Ishikawa (cell line): ENCODE measurements around the gene TIGD1.

ENCODE experiments used
- CEBPB ChIP-seq: IDR thresholded peaks from 2 replicates; pipeline ENCODE4 v1.6.1; 2012
- CREB1 ChIP-seq: IDR thresholded peaks from 2 replicates; pipeline ENCODE4 v1.6.1; 2012; ENCODE audit warnings: low read depth
- EGR1 ChIP-seq: IDR thresholded peaks from 2 replicates; pipeline ENCODE4 v1.6.1; 2012
- EP300 ChIP-seq: IDR thresholded peaks from 2 replicates; pipeline ENCODE4 v1.6.1; 2012; ENCODE audit warnings: borderline replicate concordance
- FOXM1 ChIP-seq: IDR thresholded peaks from 2 replicates; pipeline ENCODE4 v1.6.1; 2012; ENCODE audit warnings: low read depth, borderline replicate concordance
- MAX ChIP-seq: IDR thresholded peaks from 2 replicates; pipeline ENCODE4 v1.6.1; 2012
- NFIC ChIP-seq: IDR thresholded peaks from 2 replicates; pipeline ENCODE4 v1.6.1; 2012
- RAD21 ChIP-seq: IDR thresholded peaks from 2 replicates; pipeline ENCODE4 v1.6.1; 2012; ENCODE audit warnings: low read depth
- REST ChIP-seq: IDR thresholded peaks from 2 replicates; pipeline ENCODE4 v1.6.1; 2012; ENCODE audit warnings: low read depth, mild to moderate bottlenecking
- TAF1 ChIP-seq: IDR thresholded peaks from 2 replicates; pipeline ENCODE4 v1.6.1; 2012; ENCODE audit warnings: low read depth, mild to moderate bottlenecking
- TCF12 ChIP-seq: IDR thresholded peaks from 2 replicates; pipeline ENCODE4 v1.6.1; 2012; ENCODE audit warnings: low read depth
- TEAD4 ChIP-seq: IDR thresholded peaks from 2 replicates; pipeline ENCODE4 v1.6.1; 2012
- USF1 ChIP-seq: IDR thresholded peaks from 2 replicates; pipeline ENCODE4 v1.6.1; 2012
- YY1 ChIP-seq: IDR thresholded peaks from 2 replicates; pipeline ENCODE4 v1.6.1; 2012; ENCODE audit warnings: low read depth
- ZBTB7A ChIP-seq: IDR thresholded peaks from 2 replicates; pipeline ENCODE4 v1.6.1; 2012; ENCODE audit warnings: low read depth

Gene TIGD1

GRCh38 chr2:232529806-232530547, 20.4 kb downstream of the TIGD1 start:
- TF ChIP-seq EP300 = no peak
- no peak for TF ChIP-seq ZBTB7A
- no peak for TF ChIP-seq EGR1
- no peak for TF ChIP-seq REST
- TF ChIP-seq NFIC = no peak
- TF ChIP-seq MAX = no peak
- no peak for TF ChIP-seq CREB1
- TF ChIP-seq RAD21 = no peak
- TF ChIP-seq TAF1 = no peak
- TF ChIP-seq CEBPB = no peak
- no peak for TF ChIP-seq YY1
- no peak for TF ChIP-seq USF1
- TF ChIP-seq TCF12 = no peak
- no peak for TF ChIP-seq TEAD4
- no peak for TF ChIP-seq FOXM1

- TF ChIP-seq FOXM1 (no peak), EGR1 (no peak), RAD21 (no peak), ZBTB7A (no peak), EP300 (no peak), REST (no peak), CREB1 (no peak), MAX (no peak), TCF12 (no peak), TAF1 (no peak), NFIC (no peak), TEAD4 (no peak), USF1 (no peak), YY1 (no peak), CEBPB (no peak)
Measured at GRCh38 chr2:232528746-232529460, 21.5 kb downstream of the TIGD1 start.

GRCh38 chr2:232527905-232528470, 22.4 kb downstream of the TIGD1 start:
- TF ChIP-seq FOXM1 (no peak), NFIC (no peak), RAD21 (no peak), CEBPB (no peak), EGR1 (no peak), TAF1 (no peak), ZBTB7A (no peak), TCF12 (no peak), MAX (no peak), TEAD4 (no peak), EP300 (no peak), CREB1 (no peak), YY1 (no peak), REST (no peak), USF1 (no peak)
